Inferior parietal cortex (tissue), 1 donor: ENCODE measurements around the gene TRDN.
"Not testable (repeated sequence)": the region's sequence is repeated elsewhere in the genome, so short reads cannot be mapped to it uniquely, and the experiment has no call there.

ENCODE experiments used
- DNase-seq: peaks from one replicate; pipeline ENCODE4 v3.0.0-alpha.2; 2016; ENCODE audit errors: extremely low spot score

Gene TRDN

GRCh38 chr6:123629258-123629941 is 7.3 kb downstream of the TRDN start:
- no peak for DNase-seq

DNA sequence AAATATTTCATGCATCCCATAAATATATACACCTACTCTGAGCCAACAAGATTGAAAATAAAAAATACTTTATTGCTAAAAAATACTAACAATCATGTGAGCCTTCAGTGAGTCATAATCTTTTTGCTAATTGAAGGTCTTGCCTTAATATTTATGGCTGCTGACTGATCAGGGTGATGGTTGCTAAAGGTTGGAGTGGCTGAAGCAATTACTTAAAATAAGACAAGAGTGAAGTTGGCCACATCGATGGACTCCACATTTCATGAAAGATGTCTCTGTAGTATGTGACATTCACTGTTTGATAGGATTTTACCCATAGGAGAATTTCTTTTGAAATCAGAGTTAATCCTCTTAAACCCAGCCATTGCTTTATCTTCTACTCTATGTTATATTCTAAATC is 11.1 kb downstream of the TRDN start:
- DNase-seq: no peak

DNA sequence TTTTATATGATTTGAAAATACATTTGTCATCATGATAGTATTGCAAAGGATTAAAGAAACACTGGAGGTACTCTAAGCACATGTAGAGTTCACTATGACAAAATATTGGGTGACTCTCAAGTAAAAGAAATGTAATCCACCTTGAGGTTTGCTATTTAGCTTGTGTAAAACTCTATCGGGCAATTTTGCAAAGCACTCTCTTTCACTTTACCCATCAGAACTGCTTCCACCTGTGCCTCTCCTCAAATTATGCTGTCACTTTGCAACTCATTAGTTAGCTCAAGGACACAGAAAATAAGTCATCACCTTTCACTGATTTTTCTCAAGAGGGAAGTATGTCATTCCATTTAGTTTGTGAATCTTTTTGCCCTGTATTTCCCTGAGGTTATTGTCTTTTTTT is 14.0 kb downstream of the TRDN start:
- DNase-seq: no peak

DNA sequence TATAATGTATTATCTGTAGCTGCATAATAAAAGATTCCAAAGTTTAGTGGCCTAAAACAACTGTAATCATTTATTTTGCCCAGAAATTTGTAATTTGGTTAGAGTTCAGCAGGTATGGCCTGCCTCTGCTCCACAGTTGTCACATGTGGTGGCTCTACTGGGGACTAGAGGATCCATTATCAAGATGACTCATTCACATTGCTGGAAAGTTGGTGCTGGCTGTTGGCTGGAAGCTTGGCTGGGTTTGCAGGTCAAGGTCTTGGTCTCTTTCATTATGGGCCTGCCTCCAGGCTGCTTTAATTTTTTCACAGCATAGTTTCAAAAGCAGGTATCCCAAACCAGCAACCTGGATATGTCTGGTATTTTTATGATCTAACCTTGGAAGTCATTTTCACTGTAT is 17.6 kb downstream of the TRDN start:
- DNase-seq: no peak

- no peak for DNase-seq
Observed at GRCh38 chr6:123616942-123617341, 19.8 kb downstream of the TRDN start.

GRCh38 chr6:123616016-123616415 is 20.7 kb downstream of the TRDN start:
- no peak for DNase-seq

DNA sequence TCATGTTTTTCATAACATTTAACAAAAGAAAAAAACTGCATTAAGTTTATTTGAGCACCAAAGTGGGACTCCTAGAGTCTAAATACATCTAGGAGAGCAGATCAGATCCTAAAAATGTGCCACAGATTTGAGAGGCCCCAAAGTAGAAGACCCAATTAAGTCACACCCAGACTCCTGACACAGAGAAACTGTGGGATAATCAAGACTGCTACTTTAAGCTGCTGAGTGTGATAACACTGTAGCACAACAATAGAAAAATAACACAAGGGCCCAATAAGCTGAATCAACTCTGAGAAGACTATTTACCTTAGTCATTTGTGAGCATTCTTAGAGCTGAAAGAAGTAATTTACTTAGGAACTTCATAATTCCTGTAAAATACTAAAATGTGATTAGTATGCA is 26.0 kb downstream of the TRDN start:
- DNase-seq: no peak

- no peak for DNase-seq
Observed at GRCh38 chr6:123604067-123604466, 32.7 kb downstream of the TRDN start.

DNA sequence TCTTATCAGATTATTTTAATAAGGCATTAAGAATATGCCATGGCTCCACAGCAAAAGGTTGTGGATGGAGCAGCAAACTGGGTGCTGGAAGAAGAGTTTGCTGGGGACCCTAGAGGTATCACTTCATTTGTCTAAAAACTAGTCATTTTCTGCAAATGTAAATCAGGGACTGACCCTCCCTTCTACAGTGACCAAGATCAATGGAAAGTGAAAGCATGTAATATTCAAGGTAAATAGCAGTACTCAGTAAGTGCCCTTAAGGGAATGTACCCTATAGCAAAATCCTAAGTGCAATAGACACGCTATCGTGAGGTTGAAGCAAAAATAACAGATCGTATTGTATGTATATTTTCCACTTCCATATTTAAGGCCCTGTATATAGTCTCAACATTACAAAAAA is 38.7 kb downstream of the TRDN start:
- no peak for DNase-seq

- no peak for DNase-seq
Observed at GRCh38 chr6:123594776-123595175, 42.0 kb downstream of the TRDN start.

GRCh38 chr6:123592426-123592825 is 44.3 kb downstream of the TRDN start:
- DNase-seq: no peak

DNA sequence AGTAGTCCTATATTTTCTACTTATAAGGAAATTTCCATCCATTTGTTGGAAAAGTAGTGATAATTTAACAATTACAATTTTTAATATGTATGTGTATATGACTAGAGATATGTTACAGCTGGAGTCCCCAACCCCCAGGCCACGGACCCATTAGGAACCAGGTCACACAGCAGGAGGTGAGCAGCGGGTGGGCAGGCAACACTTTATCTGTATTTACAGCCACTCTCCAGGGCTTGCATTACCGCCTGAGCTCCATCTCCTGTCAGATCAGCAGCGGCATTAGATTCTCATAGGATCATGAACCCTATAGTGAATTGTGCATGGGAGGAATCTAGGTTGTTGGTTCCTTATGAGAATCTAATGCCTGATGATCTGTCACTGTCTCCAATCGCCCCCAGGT is 46.8 kb downstream of the TRDN start:
- DNase-seq: no peak

- no peak for DNase-seq
Observed at GRCh38 chr6:123589317-123589716, 47.4 kb downstream of the TRDN start.

DNA sequence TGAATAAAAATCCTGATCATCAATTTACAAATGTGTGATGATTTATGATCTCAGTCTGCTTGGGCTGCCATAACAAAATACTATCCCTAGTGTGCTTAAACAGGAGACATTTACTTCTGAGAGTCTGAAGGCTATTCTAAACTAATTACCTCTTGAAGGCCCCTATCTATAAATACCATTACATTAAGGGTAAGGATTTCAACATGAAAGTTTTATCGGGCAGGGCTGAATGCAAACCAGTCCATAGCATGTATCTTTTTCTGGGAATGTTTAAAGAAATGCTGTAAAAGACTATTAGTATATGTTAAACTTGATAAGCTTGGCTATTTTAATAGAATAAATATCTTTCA is 48.2 kb downstream of the TRDN start:
- no peak for DNase-seq

- no peak for DNase-seq
Observed at GRCh38 chr6:123587838-123588545, 48.8 kb downstream of the TRDN start.

GRCh38 chr6:123587407-123587806 is 49.3 kb downstream of the TRDN start:
- DNase-seq: not testable (repeated sequence)

DNA sequence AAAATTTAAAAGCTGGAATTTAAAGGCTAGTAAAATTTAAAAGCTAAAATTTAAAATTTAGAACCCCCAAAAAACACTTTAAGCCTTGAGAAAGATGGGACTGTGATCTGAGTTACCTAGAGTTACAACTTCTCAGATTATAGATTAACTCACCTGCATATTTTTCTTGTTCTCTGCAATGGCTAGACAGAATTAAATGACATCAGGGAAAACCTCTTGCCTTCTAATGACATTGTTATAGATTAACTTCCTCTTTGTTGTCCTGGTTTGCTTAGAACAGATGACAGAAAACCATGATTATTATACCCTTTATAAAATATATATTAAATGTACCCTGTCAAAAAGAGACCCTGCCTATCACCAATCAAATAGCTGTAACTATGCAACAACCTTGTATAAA is 56.4 kb downstream of the TRDN start:
- DNase-seq: no peak

DNA sequence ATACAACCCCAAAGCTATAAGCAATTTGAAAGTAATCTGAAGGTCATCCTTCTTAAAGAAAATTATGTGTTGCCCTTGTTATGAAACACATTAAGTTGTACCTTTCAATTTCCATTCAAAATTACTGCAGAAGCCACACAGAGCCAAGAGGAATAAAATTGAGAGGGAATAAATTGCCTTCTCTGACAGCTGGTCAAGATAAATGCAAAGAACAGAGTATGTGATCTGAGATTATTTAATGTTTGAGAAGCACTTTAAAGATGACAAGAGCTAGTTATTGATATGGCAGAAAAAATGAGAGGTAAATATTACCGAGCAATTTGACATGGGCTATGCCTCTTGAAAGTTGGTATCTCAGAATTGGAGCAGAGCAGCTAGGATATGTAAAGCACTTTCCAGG is 61.6 kb downstream of the TRDN start:
- DNase-seq: no peak

GRCh38 chr6:123570813-123571684 is 65.7 kb downstream of the TRDN start:
- no peak for DNase-seq

- no peak for DNase-seq
Observed at GRCh38 chr6:123569575-123569974, 67.2 kb downstream of the TRDN start.

DNA sequence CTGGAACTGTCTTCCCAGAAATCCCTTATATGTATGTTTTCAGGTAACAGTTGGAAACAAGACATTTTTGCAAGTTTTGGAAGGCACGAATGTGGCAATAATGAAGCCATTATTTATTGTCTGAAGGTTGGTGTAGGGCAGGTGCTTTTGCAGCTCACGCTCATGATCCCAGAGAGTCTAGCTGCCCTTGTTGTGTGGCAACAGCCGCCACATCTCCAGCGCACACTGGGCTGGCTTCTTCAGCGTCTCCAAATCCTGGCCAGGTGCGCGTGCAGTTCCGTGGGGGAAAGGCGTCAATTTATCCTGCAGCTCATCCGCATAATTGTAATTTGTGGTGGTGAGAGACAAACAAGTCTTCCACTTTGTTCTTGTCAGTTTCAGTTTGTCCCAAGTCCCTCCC is 71.2 kb downstream of the TRDN start:
- DNase-seq: no peak

- no peak for DNase-seq
Observed at GRCh38 chr6:123564361-123564760, 72.4 kb downstream of the TRDN start.

DNA sequence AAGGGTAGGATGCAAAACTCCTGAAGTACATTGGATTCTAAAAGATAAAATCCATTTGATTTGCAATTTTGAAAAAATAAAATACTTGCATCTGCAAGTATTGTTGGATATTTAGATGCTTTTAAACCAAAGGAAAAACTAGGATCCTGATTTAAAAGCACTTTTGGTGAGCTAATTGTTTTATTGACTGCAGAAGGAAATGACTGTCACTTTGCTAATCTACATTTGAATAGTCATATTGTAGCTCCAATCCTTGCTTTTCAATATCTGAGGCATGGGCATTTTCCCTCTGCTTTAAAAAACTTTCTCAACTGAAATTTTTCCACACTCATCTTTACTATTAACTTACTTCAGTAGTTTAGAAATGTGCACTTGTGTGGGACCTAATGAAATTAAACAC is 74.1 kb downstream of the TRDN start:
- DNase-seq: no peak
